OCI-LY1 (cell line): ENCODE data around the gene TRIM10.
A peak's percentile ranks its signal among the peaks of the same experiment; 100 is the strongest.

Experiments used
- H2AFZ ChIP-seq: fragments of 200-600 bp; sonication (generic), shearing (Covaris generic); 2 replicates; pipeline ENCODE4 v1.6.0; 2014; ENCODE audit warnings: antibody characterized with exemption, mild to moderate bottlenecking, low read length
- H3F3A ChIP-seq: fragments of 200-600 bp; sonication (generic), shearing (Covaris generic); 2 replicates; pipeline ENCODE4 v1.6.0; 2014; ENCODE audit warnings: mild to moderate bottlenecking, antibody characterized with exemption, low read length, moderate library complexity; ENCODE audit not compliant: insufficient read depth
- H3K27ac ChIP-seq: fragments of 200-600 bp; sonication (generic); 2 replicates; pipeline ENCODE4 v1.5.1; 2014; ENCODE audit warnings: low read length, mixed run types, mild to moderate bottlenecking, low read depth; ENCODE audit not compliant: poor library complexity, severe bottlenecking
- H3K27me3 ChIP-seq: fragments of 200-600 bp; sonication (generic); 2 replicates; pipeline ENCODE4 v1.6.0; 2014; ENCODE audit warnings: antibody characterized with exemption, mild to moderate bottlenecking, low read length, moderate library complexity; ENCODE audit not compliant: insufficient read depth
- H3K36me3 ChIP-seq: fragments of 200-600 bp; sonication (generic); 2 replicates; pipeline ENCODE4 v1.6.1; 2014; ENCODE audit warnings: mild to moderate bottlenecking, antibody characterized with exemption, low read length, moderate library complexity, mixed read lengths; ENCODE audit not compliant: insufficient read depth
- H3K4me1 ChIP-seq: fragments of 200-600 bp; sonication (generic); 2 replicates; pipeline ENCODE4 v1.5.1; 2014; ENCODE audit warnings: mild to moderate bottlenecking, low read length, moderate library complexity; ENCODE audit not compliant: insufficient read depth, severe bottlenecking
- H3K4me2 ChIP-seq: fragments of 200-600 bp; sonication (generic), shearing (Covaris generic); 2 replicates; pipeline ENCODE4 v1.6.1; 2014; ENCODE audit warnings: low read length
- H3K4me3 ChIP-seq: fragments of 200-600 bp; sonication (generic); 2 replicates; pipeline ENCODE4 v1.5.1; 2014; ENCODE audit warnings: low read length, low read depth, mild to moderate bottlenecking, mixed read lengths; ENCODE audit not compliant: poor library complexity, severe bottlenecking
- H3K79me2 ChIP-seq: fragments of 200-600 bp; shearing (Covaris generic); 2 replicates; pipeline ENCODE4 v1.6.1; 2016; ENCODE audit warnings: mixed run types, low read length, mixed read lengths; ENCODE audit not compliant: insufficient read depth
- H3K9ac ChIP-seq: fragments of 200-600 bp; sonication (generic), shearing (Covaris generic); 2 replicates; pipeline ENCODE4 v1.6.1; 2014; ENCODE audit warnings: mild to moderate bottlenecking, low read length, mixed read lengths
- H3K9me2 ChIP-seq: fragments of 200-600 bp; sonication (generic), shearing (Covaris generic); 2 replicates; pipeline ENCODE4 v1.6.1; 2014; ENCODE audit warnings: low read depth, mild to moderate bottlenecking, low read length, mixed read lengths
- H3K9me3 ChIP-seq: fragments of 200-600 bp; shearing (Covaris generic); 2 replicates; pipeline ENCODE4 v1.6.1; 2014; ENCODE audit warnings: low read length, mixed read lengths
- H4K20me1 ChIP-seq: fragments of 200-600 bp; sonication (generic), shearing (Covaris generic); 2 replicates; pipeline ENCODE4 v1.6.0; 2016; ENCODE audit warnings: mild to moderate bottlenecking, low read length; ENCODE audit not compliant: insufficient read depth
- EZH2 ChIP-seq: fragments of 200-600 bp; sonication (generic), shearing (Covaris generic); IDR thresholded peaks from 2 replicates; pipeline ENCODE4 v1.8.0; 2017; ENCODE audit warnings: borderline replicate concordance, mixed run types, mild to moderate bottlenecking, antibody characterized with exemption, low read length, moderate library complexity, mixed read lengths
- TF ChIP-seq, protein P1 (sequence below): fragments of 200-600 bp; sonication (generic), shearing (Covaris generic); IDR thresholded peaks from 2 replicates; pipeline ENCODE4 v1.5.1; 2017; ENCODE audit warnings: mild to moderate bottlenecking, antibody characterized with exemption, low read length, moderate library complexity, mixed read lengths

TRIM10 gene, protein sequence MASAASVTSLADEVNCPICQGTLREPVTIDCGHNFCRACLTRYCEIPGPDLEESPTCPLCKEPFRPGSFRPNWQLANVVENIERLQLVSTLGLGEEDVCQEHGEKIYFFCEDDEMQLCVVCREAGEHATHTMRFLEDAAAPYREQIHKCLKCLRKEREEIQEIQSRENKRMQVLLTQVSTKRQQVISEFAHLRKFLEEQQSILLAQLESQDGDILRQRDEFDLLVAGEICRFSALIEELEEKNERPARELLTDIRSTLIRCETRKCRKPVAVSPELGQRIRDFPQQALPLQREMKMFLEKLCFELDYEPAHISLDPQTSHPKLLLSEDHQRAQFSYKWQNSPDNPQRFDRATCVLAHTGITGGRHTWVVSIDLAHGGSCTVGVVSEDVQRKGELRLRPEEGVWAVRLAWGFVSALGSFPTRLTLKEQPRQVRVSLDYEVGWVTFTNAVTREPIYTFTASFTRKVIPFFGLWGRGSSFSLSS

DNA sequence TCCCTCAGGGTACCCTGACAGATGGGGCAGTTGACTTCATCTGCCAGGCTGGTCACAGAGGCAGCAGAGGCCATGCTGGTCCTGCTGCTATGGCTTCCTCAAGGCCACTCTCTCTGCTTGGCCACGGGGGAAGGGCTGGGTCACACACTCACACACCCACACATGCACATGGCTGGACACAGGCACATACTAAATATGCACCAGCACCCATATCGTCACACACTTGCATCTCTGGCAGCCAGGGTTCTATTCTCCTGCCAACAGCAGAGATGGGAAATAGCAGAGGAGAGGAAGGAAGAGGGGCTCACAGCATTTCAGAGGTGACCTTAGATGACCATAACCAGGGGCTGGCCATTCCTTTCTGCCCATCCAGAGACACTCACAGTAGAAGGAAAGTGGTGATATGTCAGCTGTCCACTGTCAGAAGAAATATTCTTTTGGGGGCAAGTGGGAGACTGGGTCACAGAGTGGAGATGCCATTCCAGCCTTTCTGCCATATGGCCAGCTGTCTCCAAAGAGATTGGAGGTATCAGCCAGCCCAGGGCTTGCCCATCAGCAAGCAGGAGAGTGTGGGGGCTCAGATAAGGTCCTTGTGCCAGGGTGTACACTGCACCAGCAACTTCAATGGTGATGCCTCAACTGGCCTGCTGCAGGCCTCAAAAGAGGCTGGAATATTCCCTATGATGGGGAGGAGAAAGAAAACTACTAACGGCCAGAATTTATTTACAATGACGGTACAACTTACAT, at the start of gene TRIM10:
Gene TRIM10 (minus strand): TSS at position 427 of the 747 bp plus-strand sequence. CDS start 353 bp downstream, at position 74.
- no peak within 1 kb of the TSS for H3K27ac ChIP-seq
- H3K27me3 ChIP-seq: peaks cover 3% of the 10 kb centered on the region; the same call in 1 of the 2 replicates
- H4K20me1 ChIP-seq: no peaks in the 10 kb centered on the region
- no peaks in the 10 kb centered on the region for H3K79me2 ChIP-seq
- H3K9ac ChIP-seq: no peak within 1 kb of the TSS
- no peaks in the 10 kb centered on the region for H3K4me1 ChIP-seq
- TF ChIP-seq, protein P1, sequence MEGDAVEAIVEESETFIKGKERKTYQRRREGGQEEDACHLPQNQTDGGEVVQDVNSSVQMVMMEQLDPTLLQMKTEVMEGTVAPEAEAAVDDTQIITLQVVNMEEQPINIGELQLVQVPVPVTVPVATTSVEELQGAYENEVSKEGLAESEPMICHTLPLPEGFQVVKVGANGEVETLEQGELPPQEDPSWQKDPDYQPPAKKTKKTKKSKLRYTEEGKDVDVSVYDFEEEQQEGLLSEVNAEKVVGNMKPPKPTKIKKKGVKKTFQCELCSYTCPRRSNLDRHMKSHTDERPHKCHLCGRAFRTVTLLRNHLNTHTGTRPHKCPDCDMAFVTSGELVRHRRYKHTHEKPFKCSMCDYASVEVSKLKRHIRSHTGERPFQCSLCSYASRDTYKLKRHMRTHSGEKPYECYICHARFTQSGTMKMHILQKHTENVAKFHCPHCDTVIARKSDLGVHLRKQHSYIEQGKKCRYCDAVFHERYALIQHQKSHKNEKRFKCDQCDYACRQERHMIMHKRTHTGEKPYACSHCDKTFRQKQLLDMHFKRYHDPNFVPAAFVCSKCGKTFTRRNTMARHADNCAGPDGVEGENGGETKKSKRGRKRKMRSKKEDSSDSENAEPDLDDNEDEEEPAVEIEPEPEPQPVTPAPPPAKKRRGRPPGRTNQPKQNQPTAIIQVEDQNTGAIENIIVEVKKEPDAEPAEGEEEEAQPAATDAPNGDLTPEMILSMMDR: no peak
- TF ChIP-seq EZH2: no peak
- no peaks in the 10 kb centered on the region for H3F3A ChIP-seq
- no peak within 1 kb of the TSS for H3K4me2 ChIP-seq
- H3K4me3 ChIP-seq: no peak within 1 kb of the TSS
- no peaks in the 10 kb centered on the region for H3K9me3 ChIP-seq
- H2AFZ ChIP-seq: no peak within 1 kb of the TSS
- H3K9me2 ChIP-seq: no peaks in the 10 kb centered on the region
- H3K36me3 ChIP-seq: no peaks in the 10 kb centered on the region

DNA sequence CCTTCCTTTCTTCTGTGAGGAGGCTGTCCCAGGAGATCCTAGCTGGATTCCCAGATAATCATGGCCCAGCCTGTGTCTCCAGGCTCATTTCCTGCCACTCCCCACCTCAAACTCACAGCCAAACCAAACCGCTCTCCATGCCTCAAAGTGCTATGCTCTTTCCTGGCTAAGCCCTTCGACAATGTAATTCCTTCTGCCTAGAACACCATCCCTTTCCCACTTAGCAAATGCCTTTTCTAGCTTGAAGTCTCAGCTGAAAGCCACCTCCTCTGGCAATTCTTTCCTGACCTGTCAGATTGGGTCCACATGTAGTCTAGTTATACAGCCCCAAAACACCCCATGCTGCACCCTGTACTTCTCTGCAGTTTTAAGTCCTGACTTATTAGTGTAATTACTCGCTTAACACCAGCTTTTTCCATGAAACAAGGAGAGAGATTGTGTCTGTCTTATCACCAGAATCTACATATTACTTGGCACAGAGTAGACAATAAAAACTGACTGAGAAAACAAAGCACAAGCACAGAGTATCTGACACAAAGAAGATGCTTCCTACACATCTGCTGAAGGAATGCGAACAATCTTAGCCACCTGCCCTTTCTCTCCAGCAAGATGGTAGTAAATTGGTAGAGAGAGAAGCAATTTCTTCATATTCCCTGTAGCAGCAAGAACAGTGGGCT, 46.7 kb upstream of the TRIM10 start:
- TF ChIP-seq EZH2: no peak
- TF ChIP-seq, protein P1: no peak
- H3K4me1 ChIP-seq: peaks cover 60% of the 10 kb centered on the region
- no peaks in the 10 kb centered on the region for H3K9me2 ChIP-seq
- peak overlapping the region; percentile 24 for H3K4me3 ChIP-seq
- H3K9ac ChIP-seq: peak overlapping the region; percentile 2; the same call in 1 of the 2 replicates
- H3K36me3 ChIP-seq: peaks cover 19% of the 10 kb centered on the region; the same call in 1 of the 2 replicates
- H3K4me2 ChIP-seq: peak overlapping the region; percentile 57; the same call in 1 of the 2 replicates
- no peaks in the 10 kb centered on the region for H3K27me3 ChIP-seq
- H3K9me3 ChIP-seq: no peaks in the 10 kb centered on the region
- peak overlapping the region; percentile 52 for H3K27ac ChIP-seq
- no peak overlapping the region for H2AFZ ChIP-seq
- H3F3A ChIP-seq: no peaks in the 10 kb centered on the region
- H3K79me2 ChIP-seq: peaks cover 77% of the 10 kb centered on the region
- no peaks in the 10 kb centered on the region for H4K20me1 ChIP-seq
